HepG2 (cell line): ENCODE data around the gene LRP10. TPM values are rescaled to one million over a fixed set of nuclear protein-coding genes. Genes with fewer than 3 reads are reported as not detected.

Experiments
- ARID5B ChIP-seq: IDR thresholded peaks from 2 replicates; pipeline ENCODE4 v1.4.0; 2020; ENCODE audit warnings: mild to moderate bottlenecking, missing genetic modification reagents
- ETV6 ChIP-seq: sonication (generic); formaldehyde crosslinking; conservative IDR thresholded peaks from 2 replicates; pipeline ENCODE4 v1.4.0; 2020; ENCODE audit warnings: missing genetic modification reagents
- FLYWCH1 ChIP-seq: sonication (generic); formaldehyde crosslinking; IDR thresholded peaks from 2 replicates; pipeline ENCODE4 v1.8.1; 2023; ENCODE audit warnings: mild to moderate bottlenecking, missing genetic modification reagents
- FOXC1 ChIP-seq: sonication (generic); formaldehyde crosslinking; IDR thresholded peaks from 2 replicates; pipeline ENCODE4 v1.8.0; 2022; ENCODE audit warnings: mild to moderate bottlenecking, missing genetic modification reagents, borderline replicate concordance
- FOXK1 ChIP-seq: sonication (generic); formaldehyde crosslinking; IDR thresholded peaks from 2 replicates; pipeline ENCODE4 v1.4.0; 2020; ENCODE audit warnings: low read depth, missing genetic modification reagents, borderline replicate concordance
- ISX ChIP-seq: sonication (generic); formaldehyde crosslinking; conservative IDR thresholded peaks from 2 replicates; pipeline ENCODE4 v1.5.0; 2020; ENCODE audit warnings: missing genetic modification reagents
- MED13 ChIP-seq: sonication (generic); formaldehyde crosslinking; IDR thresholded peaks from 2 replicates; pipeline ENCODE4 v1.5.0; 2020; ENCODE audit warnings: missing genetic modification reagents
- MIER2 ChIP-seq: IDR thresholded peaks from 2 replicates; pipeline ENCODE4 v1.6.1; 2016; ENCODE audit warnings: missing biosample characterization, missing genetic modification reagents
- MTF2 ChIP-seq: sonication (generic); formaldehyde crosslinking; IDR thresholded peaks from 2 replicates; pipeline ENCODE4 v1.5.0; 2020; ENCODE audit warnings: missing genetic modification reagents, borderline replicate concordance
- NFE2 ChIP-seq: sonication (generic); formaldehyde crosslinking; IDR thresholded peaks from 2 replicates; pipeline ENCODE4 v1.4.0; 2020; ENCODE audit warnings: missing genetic modification reagents
- NKX3-1 ChIP-seq: sonication (generic); formaldehyde crosslinking; IDR thresholded peaks from 2 replicates; pipeline ENCODE4 v1.5.0; 2020; ENCODE audit warnings: missing genetic modification reagents
- THAP7 ChIP-seq: sonication (generic); formaldehyde crosslinking; IDR thresholded peaks from 2 replicates; pipeline ENCODE4 v1.8.1; 2023; ENCODE audit warnings: mild to moderate bottlenecking, missing genetic modification reagents
- THYN1 ChIP-seq: sonication (generic); formaldehyde crosslinking; IDR thresholded peaks from 2 replicates; pipeline ENCODE4 v1.8.1; 2023; ENCODE audit warnings: low read depth, mild to moderate bottlenecking, moderate library complexity, missing genetic modification reagents, borderline replicate concordance
- TIGD3 ChIP-seq: sonication (generic); formaldehyde crosslinking; IDR thresholded peaks from 2 replicates; pipeline ENCODE4 v1.5.1; 2020; ENCODE audit warnings: mild to moderate bottlenecking, missing genetic modification reagents, borderline replicate concordance
- ZEB1 ChIP-seq: IDR thresholded peaks from 2 replicates; pipeline ENCODE4 v1.6.1; 2012; ENCODE audit warnings: mild to moderate bottlenecking, low read depth, inconsistent platforms; ENCODE audit not compliant: insufficient replicate concordance
- ZKSCAN5 ChIP-seq: sonication (generic); formaldehyde crosslinking; IDR thresholded peaks from 2 replicates; pipeline ENCODE4 v1.5.1; 2020; ENCODE audit warnings: mild to moderate bottlenecking, missing genetic modification reagents
- ZMAT5 ChIP-seq: sonication (generic); formaldehyde crosslinking; IDR thresholded peaks from 2 replicates; pipeline ENCODE4 v1.5.0; 2020; ENCODE audit warnings: mild to moderate bottlenecking, low read depth, missing genetic modification reagents, borderline replicate concordance
- ZMYM4 ChIP-seq: sonication (generic); formaldehyde crosslinking; IDR thresholded peaks from 2 replicates; pipeline ENCODE4 v1.8.1; 2023; ENCODE audit warnings: mild to moderate bottlenecking, missing genetic modification reagents
- ZNF367 ChIP-seq: sonication (generic); formaldehyde crosslinking; IDR thresholded peaks from 2 replicates; pipeline ENCODE4 v1.4.0; 2020; ENCODE audit warnings: missing genetic modification reagents, borderline replicate concordance
- ZNF383 ChIP-seq: sonication (generic); formaldehyde crosslinking; IDR thresholded peaks from 2 replicates; pipeline ENCODE4 v1.4.0; 2020; ENCODE audit warnings: missing genetic modification reagents, mild to moderate bottlenecking, borderline replicate concordance
- ZNF430 ChIP-seq: sonication (generic); formaldehyde crosslinking; IDR thresholded peaks from 2 replicates; pipeline ENCODE4 v1.9.0; 2021; ENCODE audit warnings: mild to moderate bottlenecking, missing genetic modification reagents
- ZNF546 ChIP-seq: sonication (generic); formaldehyde crosslinking; conservative IDR thresholded peaks from 2 replicates; pipeline ENCODE4 v1.8.1; 2023; ENCODE audit warnings: mild to moderate bottlenecking, missing genetic modification reagents
- ZNF598 ChIP-seq: sonication (generic); formaldehyde crosslinking; IDR thresholded peaks from 2 replicates; pipeline ENCODE4 v1.5.1; 2020; ENCODE audit warnings: mild to moderate bottlenecking, missing genetic modification reagents, borderline replicate concordance
- ZSCAN12 ChIP-seq: sonication (generic); formaldehyde crosslinking; IDR thresholded peaks from 2 replicates; pipeline ENCODE4 v1.9.0; 2021; ENCODE audit warnings: mild to moderate bottlenecking, missing genetic modification reagents
- polyA plus RNA-seq, 8 experiments: library from polyadenylated mRNA; depleted of rRNA in 3 of 8; stranded (reverse) in 7 of 8; unstranded in 1 of 8; fragments of >200 nt; fragmentation: Illumina TruSeq in 4 of 8; extraction: Trizol in 4 of 8; gene quantifications; 2 replicates each; pipeline versions ENCODE4 v1.2.1 to v1.2.3, GENCODE V29; 2011 to 2016; ENCODE audit warnings: low read depth in 4 of 8, missing spikeins in 1 of 8, mixed read lengths in 1 of 8; ENCODE audit not compliant: insufficient read depth in 1 of 8
- total RNA-seq, 5 experiments: library from RNA; depleted of rRNA; stranded (reverse); fragments of >200 nt; fragmentation: Illumina TruSeq; extraction: Trizol; gene quantifications; 2 replicates each; pipeline ENCODE4 v1.2.3, GENCODE V29; 2016; ENCODE audit warnings: low read depth in 1 of 5

Gene LRP10
- total and polyA plus RNA-seq, 2 of the 13 experiments (the other 11 are each of a cell fraction or from before 2014, with no cell fraction given) = 16.9 to 45.2 TPM

GRCh38 chr14:22872033-22872832 is 693 bp downstream of the LRP10 start (continued):
- TF ChIP-seq ZKSCAN5 = no peak
- no peak; the same call in 1 of the 2 replicates for TF ChIP-seq ZNF430 (CRISPR knock-in tag)
- peak; percentile 72 for TF ChIP-seq ZEB1
- TF ChIP-seq FOXC1 (CRISPR knock-in tag) = no peak; the same call in 1 of the 2 replicates
- no peak for TF ChIP-seq THAP7
- TF ChIP-seq ZSCAN12 (CRISPR knock-in tag) = 0 out of 2 replicates have a peak, but pooled peaks have one; percentile 45
- no peak for TF ChIP-seq MTF2 (CRISPR knock-in tag)
- TF ChIP-seq TIGD3 (CRISPR knock-in tag) = no peak
- no peak for TF ChIP-seq ZMAT5 (CRISPR knock-in tag)
- peak; percentile 43; the same call in 1 of the 2 replicates for TF ChIP-seq FOXK1 (CRISPR knock-in tag)
- no peak for TF ChIP-seq ZNF383 (CRISPR knock-in tag)
- peak; percentile 21; the same call in 1 of the 2 replicates for TF ChIP-seq MIER2
- TF ChIP-seq MED13 (CRISPR knock-in tag) = peak; percentile 9; the same call in 1 of the 2 replicates
- TF ChIP-seq ZNF598 (CRISPR knock-in tag) = peak; percentile 13; the same call in 1 of the 2 replicates
- TF ChIP-seq ZMYM4 (CRISPR knock-in tag) = no peak
- peak; percentile 5; the same call in 1 of the 2 replicates for TF ChIP-seq ZNF546 (CRISPR knock-in tag)
- TF ChIP-seq ETV6 (CRISPR knock-in tag) = no peak
- TF ChIP-seq FLYWCH1 (CRISPR knock-in tag) = 0 out of 2 replicates have a peak, but pooled peaks have one; percentile 23
- TF ChIP-seq ARID5B (CRISPR knock-in tag) = peak; percentile 64
- no peak for TF ChIP-seq ZNF367 (CRISPR knock-in tag)
- TF ChIP-seq NKX3-1 (CRISPR knock-in tag) = 0 out of 2 replicates have a peak, but pooled peaks have one; percentile 40
- TF ChIP-seq ISX (CRISPR knock-in tag) = no peak; the same call in 1 of the 2 replicates
- TF ChIP-seq NFE2 (CRISPR knock-in tag) = no peak
- TF ChIP-seq THYN1 (CRISPR knock-in tag) = no peak
